Progenitor cell of endocrine pancreas (in vitro differentiated cells): ENCODE measurements around the gene CUX1. TPM values are rescaled to one million over a fixed set of nuclear protein-coding genes. Genes with fewer than 3 reads are reported as not detected.
A peak's percentile ranks its signal among the peaks of the same experiment; 100 is the strongest.
"Not testable (repeated sequence)": the region's sequence is repeated elsewhere in the genome, so short reads cannot be mapped to it uniquely, and the experiment has no call there.

Experiments used
- DNase-seq: peaks from one replicate; pipeline ENCODE4 v3.0.0; 2021; ENCODE audit warnings: low spot score; ENCODE audit not compliant: unreplicated experiment
- H3K27ac Mint-ChIP-seq: 2 replicates; pipeline ENCODE4 v1.8.0; 2021; ENCODE audit warnings: mild to moderate bottlenecking, moderate library complexity, mixed read lengths
- H3K27me3 Mint-ChIP-seq: 2 replicates; pipeline ENCODE4 v1.8.0; 2021; ENCODE audit warnings: mixed read lengths
- H3K36me3 Mint-ChIP-seq: 2 replicates; pipeline ENCODE4 v1.8.0; 2022; ENCODE audit warnings: mixed read lengths; ENCODE audit not compliant: insufficient read depth
- H3K4me1 Mint-ChIP-seq: 2 replicates; pipeline ENCODE4 v1.8.0; 2021; ENCODE audit warnings: low read depth, mixed read lengths
- H3K4me3 Mint-ChIP-seq: 2 replicates; pipeline ENCODE4 v1.8.0; 2021; ENCODE audit warnings: low read depth, mild to moderate bottlenecking, moderate library complexity, mixed read lengths
- H3K9me3 Mint-ChIP-seq: 2 replicates; pipeline ENCODE4 v1.8.0; 2021; ENCODE audit warnings: low read depth, mixed read lengths
- total RNA-seq: library from RNA; stranded (reverse); gene quantifications from 2 replicates; pipeline ENCODE4 v1.2.1, GENCODE V29; 2021
- TF ChIP-seq, protein P1 (sequence below): fragments of 200-600 bp; sonication (generic); IDR thresholded peaks from one replicate; pipeline ENCODE4 v1.5.0; 2021; ENCODE audit warnings: antibody characterized with exemption, mild to moderate bottlenecking; ENCODE audit not compliant: unreplicated experiment

Gene CUX1
- total RNA-seq, 1 donor from 2014 or later, result 103 TPM

DNA sequence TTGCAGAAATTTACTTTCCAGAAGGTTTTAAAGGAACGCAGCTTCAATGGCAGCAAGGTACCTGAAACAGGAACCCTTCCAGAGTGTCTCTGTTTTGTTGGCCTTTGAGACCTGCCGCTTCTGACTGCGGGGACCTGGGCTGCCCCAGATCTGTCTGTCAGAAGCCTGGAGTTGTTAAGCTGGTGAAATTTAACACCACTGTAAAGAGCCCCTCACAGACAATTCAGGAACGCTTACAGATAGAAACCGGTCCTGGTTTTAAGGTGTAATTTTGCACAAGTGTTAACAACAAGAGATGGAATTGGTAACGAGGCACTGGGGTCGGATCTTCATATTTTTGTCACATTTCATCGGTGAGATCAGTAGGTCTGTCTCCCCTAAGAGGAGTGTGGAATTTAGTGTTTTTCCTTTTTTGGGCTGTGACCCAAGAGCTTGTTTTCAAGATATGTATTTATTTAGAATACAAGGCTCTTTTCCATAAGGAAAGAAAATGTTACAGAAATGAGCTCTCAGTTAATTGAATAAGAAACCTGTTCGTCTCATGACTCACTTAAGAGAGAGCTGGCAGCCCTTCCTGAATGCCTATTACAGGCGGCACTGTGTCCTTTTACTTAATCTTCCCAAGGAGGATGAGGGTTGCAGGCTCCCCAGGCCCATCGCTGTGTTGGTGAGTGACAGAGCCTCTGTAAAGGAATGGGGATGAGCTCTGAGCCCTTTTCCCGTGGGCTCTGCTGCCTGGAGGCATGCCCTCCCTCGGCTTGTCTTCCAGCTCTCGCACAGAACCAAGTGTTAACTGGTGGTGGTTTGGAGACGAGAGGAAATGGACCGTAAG, 168.7 kb downstream of the CUX1 start:
- H3K27ac Mint-ChIP-seq, result peak overlapping the region; percentile 0
- no peak overlapping the region for H3K4me3 Mint-ChIP-seq
- no peaks in the 10 kb centered on the region for H3K27me3 Mint-ChIP-seq
- no peak for DNase-seq
- H3K36me3 Mint-ChIP-seq, result peaks cover 8% of the 10 kb centered on the region
- no peaks in the 10 kb centered on the region for H3K9me3 Mint-ChIP-seq
- TF ChIP-seq, protein P1, sequence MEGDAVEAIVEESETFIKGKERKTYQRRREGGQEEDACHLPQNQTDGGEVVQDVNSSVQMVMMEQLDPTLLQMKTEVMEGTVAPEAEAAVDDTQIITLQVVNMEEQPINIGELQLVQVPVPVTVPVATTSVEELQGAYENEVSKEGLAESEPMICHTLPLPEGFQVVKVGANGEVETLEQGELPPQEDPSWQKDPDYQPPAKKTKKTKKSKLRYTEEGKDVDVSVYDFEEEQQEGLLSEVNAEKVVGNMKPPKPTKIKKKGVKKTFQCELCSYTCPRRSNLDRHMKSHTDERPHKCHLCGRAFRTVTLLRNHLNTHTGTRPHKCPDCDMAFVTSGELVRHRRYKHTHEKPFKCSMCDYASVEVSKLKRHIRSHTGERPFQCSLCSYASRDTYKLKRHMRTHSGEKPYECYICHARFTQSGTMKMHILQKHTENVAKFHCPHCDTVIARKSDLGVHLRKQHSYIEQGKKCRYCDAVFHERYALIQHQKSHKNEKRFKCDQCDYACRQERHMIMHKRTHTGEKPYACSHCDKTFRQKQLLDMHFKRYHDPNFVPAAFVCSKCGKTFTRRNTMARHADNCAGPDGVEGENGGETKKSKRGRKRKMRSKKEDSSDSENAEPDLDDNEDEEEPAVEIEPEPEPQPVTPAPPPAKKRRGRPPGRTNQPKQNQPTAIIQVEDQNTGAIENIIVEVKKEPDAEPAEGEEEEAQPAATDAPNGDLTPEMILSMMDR, result no peak
- peaks cover 18% of the 10 kb centered on the region for H3K4me1 Mint-ChIP-seq

DNA sequence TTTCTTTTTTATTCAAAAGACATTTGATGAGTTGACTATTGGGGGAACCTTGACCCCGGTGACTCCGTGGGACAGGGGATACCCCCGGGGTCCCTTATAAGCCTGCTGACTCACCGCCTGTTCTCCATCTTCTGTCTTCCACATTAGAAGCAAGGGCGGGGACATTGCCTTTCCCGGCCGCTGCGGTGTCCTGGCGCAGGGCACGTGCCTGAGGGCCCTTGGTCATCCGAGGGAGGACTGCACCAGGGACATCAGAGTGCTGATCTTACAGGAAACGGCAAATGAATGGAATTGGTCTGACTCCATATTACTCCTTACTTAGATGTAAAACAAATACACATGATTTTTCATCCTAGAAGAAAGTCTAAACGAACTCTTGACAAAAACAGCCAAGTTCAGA, 170.1 kb downstream of the CUX1 start:
- no peak overlapping the region for H3K4me3 Mint-ChIP-seq
- TF ChIP-seq, protein P1, result no peak
- peaks cover 18% of the 10 kb centered on the region for H3K4me1 Mint-ChIP-seq
- no peak overlapping the region for H3K27ac Mint-ChIP-seq
- H3K27me3 Mint-ChIP-seq, result no peaks in the 10 kb centered on the region
- H3K9me3 Mint-ChIP-seq, result no peaks in the 10 kb centered on the region
- DNase-seq, result no peak
- peaks cover 6% of the 10 kb centered on the region for H3K36me3 Mint-ChIP-seq

DNA sequence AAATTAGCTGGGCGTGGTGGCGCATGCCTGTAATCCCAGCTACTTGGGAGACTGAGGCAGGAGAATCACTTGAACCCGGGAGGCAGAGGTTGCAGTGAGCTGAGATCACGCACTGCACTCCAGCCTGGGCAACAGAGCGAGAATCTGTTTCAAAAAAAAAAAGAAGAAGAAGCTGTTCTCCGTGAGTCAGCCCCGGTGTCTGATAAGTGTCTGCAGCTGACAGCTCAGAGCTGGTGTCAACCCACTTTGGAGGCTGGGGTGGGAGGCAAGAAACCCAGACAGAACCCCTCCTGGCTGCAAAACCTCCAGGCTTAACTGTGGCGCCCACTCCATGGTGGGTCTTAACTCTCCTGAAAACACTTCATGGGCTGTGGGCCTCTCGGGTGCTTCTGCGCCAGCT, 170.6 kb downstream of the CUX1 start:
- peaks cover 18% of the 10 kb centered on the region for H3K4me1 Mint-ChIP-seq
- not testable (repeated sequence) for H3K9me3 Mint-ChIP-seq, H3K27me3 Mint-ChIP-seq, H3K4me3 Mint-ChIP-seq, H3K27ac Mint-ChIP-seq, DNase-seq, H3K36me3 Mint-ChIP-seq

DNA sequence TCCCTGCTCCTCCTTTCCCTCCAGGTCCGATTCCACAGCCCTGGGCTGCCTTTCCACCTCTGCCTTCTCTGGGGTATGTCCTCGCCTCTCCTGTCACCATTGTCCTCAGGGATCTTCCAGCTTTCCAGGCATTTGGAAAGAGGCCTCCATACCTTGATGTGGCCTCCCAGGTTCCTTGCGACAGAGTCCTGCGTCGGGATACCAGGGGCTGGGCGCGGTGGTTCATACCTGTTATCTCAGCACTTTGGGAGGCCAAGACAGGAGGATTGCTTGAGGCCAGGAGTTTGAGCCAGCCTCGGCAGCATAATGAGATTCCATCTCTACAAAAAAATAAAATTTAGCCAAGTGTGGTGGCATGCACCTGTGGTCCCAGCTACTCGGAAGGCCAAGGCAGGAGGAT, 171.1 kb downstream of the CUX1 start:
- peaks cover 3% of the 10 kb centered on the region for H3K36me3 Mint-ChIP-seq
- no peak for DNase-seq
- peaks cover 18% of the 10 kb centered on the region for H3K4me1 Mint-ChIP-seq
- no peak overlapping the region for H3K4me3 Mint-ChIP-seq
- TF ChIP-seq, protein P1, result no peak
- H3K27me3 Mint-ChIP-seq, result no peaks in the 10 kb centered on the region
- no peaks in the 10 kb centered on the region for H3K9me3 Mint-ChIP-seq
- peak overlapping the region; percentile 37 for H3K27ac Mint-ChIP-seq

DNA sequence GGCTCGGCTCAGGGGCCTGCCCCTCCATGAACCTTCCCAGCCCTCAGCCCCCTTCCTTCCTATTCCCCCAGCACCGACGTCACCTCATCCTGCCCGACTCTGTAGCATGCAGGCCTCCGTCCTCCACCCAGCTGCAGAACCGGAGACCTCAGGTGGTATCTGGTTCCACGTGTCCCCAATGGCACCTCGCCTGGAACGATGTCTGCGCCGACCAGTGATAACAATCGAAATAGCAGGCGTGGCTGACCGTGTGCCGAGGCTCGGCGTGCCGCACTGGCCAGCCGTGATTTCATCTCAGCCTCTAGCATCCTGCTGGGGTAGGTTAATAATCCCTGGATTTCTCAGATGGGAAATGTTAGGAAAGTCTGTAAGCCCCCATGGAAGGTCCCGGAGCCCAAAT, 171.7 kb downstream of the CUX1 start:
- Mint-ChIP-seq H3K4me3 (no peak overlapping the region), H3K9me3 (no peaks in the 10 kb centered on the region), H3K36me3 (peaks cover 1% of the 10 kb centered on the region), H3K27ac (no peak overlapping the region), H3K27me3 (no peaks in the 10 kb centered on the region), H3K4me1 (peaks cover 18% of the 10 kb centered on the region)
- TF ChIP-seq, protein P1, result no peak
- no peak for DNase-seq

DNA sequence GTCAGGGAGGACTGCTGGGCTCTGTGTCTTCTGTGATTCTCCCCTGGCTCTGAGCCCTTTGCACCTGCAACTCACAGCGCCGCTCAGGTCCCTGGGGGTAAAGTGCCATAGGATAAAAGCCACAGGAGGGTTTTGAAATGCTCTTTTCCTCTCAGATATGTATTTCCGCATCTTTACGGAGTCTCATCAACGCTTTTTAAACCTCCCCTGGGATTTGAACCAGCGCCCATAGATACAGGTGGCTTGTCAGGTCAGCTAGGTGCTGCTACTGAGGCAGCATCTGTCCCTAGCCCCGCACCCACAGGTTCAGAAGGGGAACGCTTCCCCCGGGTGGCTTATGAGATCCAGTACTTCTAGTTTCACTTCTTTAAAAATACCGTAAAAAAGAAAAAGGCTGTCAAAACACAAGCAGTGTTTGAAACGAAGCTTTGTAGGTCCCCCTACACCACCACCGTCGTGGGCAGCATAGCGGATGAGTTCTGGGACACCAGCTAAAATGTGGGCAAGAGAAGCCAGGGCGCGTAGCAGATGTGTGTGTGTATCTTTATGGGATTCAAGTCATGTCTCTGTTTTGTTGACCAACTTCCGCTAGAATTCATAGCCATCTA, 173.5 kb downstream of the CUX1 start:
- Mint-ChIP-seq H3K4me3 (no peak overlapping the region), H3K27ac (no peak overlapping the region), H3K36me3 (no peaks in the 10 kb centered on the region), H3K27me3 (no peaks in the 10 kb centered on the region), H3K4me1 (peaks cover 7% of the 10 kb centered on the region), H3K9me3 (no peaks in the 10 kb centered on the region)
- DNase-seq, result no peak
- TF ChIP-seq, protein P1, result no peak
